ENCODE results near the gene ATP6V1E1.

- no peak for TF ChIP-seq REST (IDR thresholded peaks at IDR 0.05; ENCODE audit: insufficient read depth in 1 of 2, low read depth in 2 of 2, low read length in 2 of 2)
- no peak for TF ChIP-seq POLR2AphosphoS5 (IDR thresholded peaks at IDR 0.05; ENCODE audit: low read depth, low read length)
- TF ChIP-seq TAF1 (IDR thresholded peaks at IDR 0.05; ENCODE audit: borderline replicate concordance, insufficient read depth, low read length): no peak
- no peak for TF ChIP-seq SIN3A (IDR thresholded peaks at IDR 0.05; ENCODE audit: borderline replicate concordance, insufficient read depth, low read length)
Observed at GRCh38 chr22:17549655-17550054, 78.9 kb downstream of the ATP6V1E1 start.
